ENCODE data around the gene ZNF516.
A peak's percentile ranks its signal among the peaks of the same experiment; 100 is the strongest.

Gene ZNF516

DNA sequence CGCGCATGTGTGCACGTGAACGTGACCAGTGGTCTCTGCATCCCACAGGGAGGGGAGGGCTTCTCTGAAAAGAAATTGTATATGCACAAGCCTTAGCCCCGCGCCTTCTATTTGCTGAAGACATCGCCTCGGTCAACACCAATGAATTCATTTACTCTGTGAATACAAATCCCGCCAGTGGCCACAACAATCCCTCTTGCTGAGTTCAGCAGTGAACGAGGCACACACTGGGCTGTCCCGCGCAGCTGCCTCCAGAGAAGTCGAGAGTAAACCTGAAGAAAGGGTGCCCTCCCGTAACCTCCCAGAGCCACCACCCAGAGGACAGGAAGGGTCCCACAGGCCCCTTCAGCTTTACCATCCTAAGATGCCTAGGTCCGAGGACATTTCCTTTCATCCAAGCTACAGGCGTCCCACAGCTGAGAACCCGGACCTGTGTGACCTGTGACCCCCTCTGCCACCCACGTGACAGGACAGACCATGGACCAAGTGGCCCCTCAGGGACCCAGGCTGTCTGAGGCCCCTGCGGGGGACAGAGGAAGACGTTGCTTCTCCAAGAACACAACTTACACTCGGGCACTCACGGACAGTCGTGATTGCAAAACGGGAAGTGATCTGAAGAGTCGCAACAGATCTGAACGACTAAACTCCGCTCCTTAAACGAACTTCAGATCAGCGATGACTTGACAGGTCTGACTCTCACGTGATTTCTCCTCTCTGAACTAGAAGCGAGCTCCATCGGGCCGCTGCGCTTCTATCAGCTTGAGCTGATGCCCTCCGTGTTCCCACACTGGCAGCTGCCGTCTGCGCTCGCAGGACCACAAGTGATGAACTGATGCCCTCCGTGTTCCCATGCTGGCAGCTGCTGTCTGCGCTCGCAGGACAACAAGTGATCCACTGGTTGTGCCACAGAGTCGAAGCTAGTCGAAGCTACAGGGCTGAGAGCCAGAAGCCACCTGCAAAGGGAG, 92.7 kb downstream of the ZNF516 start:
- no peak for DNase-seq (ENCODE audit: low read depth in 2 of 2, low spot score in 1 of 2)

- DNase-seq (ENCODE audit: low read depth in 2 of 2, low spot score in 1 of 2) = no peak
These were observed 93.5 kb downstream of the ZNF516 start for GRCh38 chr18:76401498-76401897.

GRCh38 chr18:76399613-76400391, 95.2 kb downstream of the ZNF516 start:
- no peak for DNase-seq (ENCODE audit: low read depth in 2 of 2, low spot score in 1 of 2)

DNA sequence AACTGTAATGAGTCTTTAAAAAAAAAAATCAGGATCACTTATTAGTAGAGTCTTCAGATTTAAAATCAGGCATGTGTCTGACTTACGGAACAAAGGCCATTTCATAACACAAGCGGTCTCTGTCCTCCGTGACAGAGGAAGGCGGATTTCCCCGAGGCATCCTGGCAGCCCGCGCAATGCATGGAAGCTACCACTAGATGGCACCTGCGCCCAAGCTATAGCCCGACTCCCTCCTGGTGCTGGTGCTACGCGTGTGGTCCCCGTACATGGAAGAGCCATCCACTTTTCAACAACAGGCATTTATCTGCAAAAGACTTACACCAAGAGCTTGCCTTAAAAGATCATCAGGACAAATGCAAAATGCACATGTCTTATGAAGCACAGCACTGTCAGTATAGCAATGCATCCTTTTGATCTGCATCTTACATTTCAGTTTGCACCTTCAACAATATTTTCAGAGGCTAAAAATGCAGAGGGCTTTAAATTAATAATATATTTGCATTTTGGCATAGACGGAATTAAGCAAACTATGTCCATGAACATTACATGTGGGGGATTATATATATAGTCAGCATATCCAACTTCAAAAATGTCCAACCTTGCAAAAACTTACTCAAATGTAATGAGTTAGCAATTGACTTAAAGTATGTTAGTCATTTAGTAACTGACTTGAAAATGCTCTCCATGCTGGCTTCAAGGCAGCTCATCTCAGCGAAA, 96.0 kb downstream of the ZNF516 start:
- DNase-seq (ENCODE audit: low read depth in 2 of 2, low spot score in 1 of 2) = peak; percentile 47 to 67

DNA sequence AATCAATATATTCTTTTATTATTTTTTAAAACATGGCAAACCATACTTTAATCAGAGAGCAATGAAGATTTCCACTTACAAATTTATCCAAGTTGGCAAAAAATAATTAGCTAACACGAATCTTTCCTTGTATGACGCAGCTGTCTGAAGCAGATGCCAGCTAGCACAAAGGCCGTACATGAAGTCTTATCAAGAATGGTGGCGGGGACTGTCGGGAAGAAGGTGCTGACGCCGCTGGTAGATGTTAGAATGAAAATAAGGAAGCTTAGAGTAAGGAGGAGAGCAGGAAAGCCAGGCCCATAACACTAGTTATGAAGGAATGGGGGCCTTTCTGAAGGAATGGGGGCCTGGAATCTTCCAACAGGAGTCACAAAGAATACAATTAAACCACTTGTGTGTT, 96.7 kb downstream of the ZNF516 start:
- no peak for DNase-seq (ENCODE audit: low read depth in 2 of 2, low spot score in 1 of 2)

- no peak for DNase-seq (ENCODE audit: low read depth in 2 of 2, low spot score in 1 of 2)
These were observed 97.4 kb downstream of the ZNF516 start for GRCh38 chr18:76397631-76398030.

DNA sequence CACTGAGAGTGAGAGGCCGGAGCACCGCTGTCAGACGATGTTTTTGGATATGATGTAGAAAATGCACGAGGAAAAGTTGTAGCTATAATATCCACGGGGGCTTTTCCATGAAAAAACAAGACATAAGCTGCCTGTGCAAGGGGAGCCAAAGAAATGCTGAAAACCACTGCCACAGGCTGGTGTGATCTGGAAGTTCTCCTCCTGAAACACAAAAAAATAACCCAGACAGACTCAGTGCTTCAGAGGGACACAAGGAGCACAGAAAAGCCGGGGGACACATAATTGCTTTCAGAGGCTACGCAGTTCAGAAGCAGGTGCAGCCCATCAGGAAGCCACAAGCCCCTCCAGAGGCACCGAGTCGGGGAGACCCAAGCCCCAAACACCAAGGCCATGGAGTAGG, 98.2 kb downstream of the ZNF516 start:
- no peak for DNase-seq (ENCODE audit: low read depth in 2 of 2, low spot score in 1 of 2)

DNA sequence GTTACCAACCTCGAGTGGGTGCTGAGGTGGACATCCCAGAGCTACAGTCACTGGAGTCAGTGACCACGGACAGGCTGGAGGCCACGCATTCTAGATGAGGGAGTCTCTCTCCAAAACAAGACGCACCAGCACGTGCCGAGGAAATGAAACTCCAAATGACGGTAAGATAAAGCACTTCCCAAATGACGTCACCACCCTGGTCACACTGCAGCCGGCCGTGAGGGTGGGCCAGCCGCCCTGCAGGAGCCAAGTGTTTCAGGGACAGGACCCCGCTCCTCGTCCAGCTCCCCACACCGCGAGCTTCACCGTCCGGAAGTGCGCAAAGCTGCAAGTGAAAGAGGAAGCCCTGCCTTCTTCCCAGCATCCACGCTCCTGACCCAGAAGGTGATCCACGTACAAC, 99.4 kb downstream of the ZNF516 start:
- DNase-seq (ENCODE audit: low read depth in 2 of 2, low spot score in 1 of 2) = no peak

DNA sequence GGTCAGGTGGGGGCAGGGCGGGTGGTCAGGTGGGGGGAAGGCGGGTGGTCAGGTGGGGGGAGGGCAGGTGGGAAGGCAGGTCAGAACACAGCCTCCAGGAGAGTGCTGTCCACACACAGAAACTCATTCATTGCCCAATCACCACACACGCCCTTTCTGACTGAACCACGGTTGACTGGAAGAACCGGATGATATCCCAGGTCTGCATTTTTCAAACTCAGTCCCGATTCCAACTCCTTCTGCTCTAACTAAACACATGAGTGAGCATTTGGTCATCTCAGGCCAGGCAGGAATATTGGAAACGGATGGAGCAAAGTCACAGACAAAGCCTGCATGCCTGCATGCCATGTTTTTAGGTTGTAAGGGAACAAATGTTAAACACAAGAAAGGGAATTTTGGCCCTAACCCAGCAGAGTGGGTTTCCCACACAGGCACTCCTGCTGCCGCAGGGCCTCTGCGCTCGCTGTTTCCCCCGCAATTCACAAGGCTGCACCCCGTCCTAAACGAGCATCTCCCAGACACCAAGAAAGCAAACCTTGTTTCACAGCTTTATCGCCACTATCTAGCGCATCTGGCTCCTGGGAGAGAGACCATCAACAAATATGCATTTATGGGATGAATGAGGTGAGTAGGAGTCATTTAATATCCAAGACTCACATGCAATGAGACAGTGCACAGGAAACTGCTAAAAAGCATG, 100.1 kb downstream of the ZNF516 start:
- DNase-seq (ENCODE audit: low read depth in 2 of 2, low spot score in 1 of 2) = no peak

DNA sequence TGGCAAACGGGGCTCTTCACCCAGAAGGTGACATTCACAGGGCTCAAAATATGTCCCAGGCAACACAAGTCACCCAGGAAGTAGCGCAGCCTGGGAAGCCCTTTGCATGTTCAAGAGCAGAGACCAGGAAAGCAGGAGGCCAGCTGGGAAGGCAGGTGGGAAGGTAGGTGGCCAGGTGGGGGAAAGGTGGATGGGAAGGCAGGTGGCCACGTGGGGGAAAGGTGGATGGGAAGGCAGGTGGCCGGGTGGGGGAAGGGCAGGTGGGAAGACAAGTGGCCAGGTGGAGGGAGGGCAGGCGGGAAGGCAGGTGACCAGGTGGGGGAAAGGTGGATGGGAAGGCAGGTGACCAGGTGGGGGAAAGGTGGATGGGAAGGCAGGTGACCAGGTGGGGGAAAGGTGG, 102.7 kb downstream of the ZNF516 start:
- no peak for DNase-seq (ENCODE audit: low read depth in 2 of 2, low spot score in 1 of 2)

DNA sequence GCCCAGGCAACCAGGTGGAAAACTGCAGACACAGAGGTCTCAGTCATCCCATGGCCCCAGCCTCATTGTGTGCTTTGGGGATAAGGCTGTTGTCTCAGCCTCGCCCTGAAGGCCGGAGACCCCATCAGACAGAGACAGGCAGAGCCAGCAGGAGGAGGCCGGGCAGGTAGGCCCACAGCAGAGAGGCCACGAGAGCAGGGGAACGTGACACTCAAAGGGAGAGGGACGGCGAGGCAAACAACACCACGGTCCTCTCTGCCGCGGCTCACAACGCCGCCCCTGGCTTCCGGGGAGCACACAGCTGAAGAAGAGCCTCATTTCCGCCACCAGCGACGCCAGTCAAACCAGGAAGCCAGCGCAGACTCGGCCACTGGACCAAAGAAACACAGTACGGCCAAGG, 103.3 kb downstream of the ZNF516 start:
- DNase-seq (ENCODE audit: low read depth in 2 of 2, low spot score in 1 of 2) = no peak

DNA sequence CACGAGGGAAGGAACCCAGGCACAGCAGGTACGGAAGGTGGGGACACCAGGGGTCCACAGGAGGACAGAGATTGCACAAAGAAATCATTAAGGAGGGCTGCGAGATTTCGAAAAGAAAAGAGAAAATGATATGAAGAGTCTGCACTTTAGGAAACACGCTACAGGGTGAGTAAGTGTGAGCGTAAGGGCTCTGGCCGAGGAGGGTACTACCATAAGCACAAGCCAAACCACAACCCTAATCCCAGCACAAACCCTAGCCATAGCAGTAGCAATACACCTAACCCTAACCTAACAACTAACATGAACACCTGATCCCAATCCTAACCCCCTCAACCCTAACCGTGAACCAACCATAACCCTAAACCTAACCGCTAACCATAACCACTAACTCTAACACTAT, 104.0 kb downstream of the ZNF516 start:
- no peak for DNase-seq (ENCODE audit: low read depth in 2 of 2, low spot score in 1 of 2)

DNA sequence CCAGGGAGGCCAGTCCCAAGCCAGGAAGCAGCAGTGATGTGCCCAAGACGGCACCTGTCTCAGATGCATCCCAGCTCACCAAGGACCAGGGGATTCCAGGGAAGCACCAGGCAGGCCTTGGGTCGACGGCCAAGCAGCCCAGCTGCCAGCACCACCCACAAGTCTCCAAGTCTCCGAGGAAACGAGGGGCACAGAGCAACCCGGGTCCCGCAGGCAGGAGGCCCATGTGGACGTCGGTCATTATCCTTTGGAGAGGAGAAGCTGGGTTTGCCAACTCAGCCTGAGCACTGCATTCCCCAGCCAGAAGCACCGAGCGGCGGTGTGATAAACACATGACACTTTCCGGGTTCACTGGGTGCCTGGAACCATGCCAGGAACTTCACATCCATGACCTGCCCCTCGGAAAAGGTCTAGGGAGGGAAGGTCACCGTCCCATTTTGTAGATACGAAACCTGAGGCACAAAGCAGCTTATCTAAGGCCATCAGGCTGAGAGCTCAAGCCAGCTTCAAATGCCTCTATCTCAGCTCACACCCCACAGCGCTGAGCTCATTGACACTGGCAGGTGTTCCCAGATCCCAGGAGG, 104.5 kb downstream of the ZNF516 start:
- no peak for DNase-seq (ENCODE audit: low read depth in 2 of 2, low spot score in 1 of 2)

GRCh38 chr18:76389716-76390115, 105.3 kb downstream of the ZNF516 start:
- no peak for DNase-seq (ENCODE audit: low read depth in 2 of 2, low spot score in 1 of 2)

- no peak for DNase-seq (ENCODE audit: low read depth in 2 of 2, low spot score in 1 of 2)
These were observed 106.1 kb downstream of the ZNF516 start for GRCh38 chr18:76388891-76389423.

- DNase-seq (ENCODE audit: low read depth in 2 of 2, low spot score in 1 of 2) = no peak
These were observed 106.8 kb downstream of the ZNF516 start for GRCh38 chr18:76388261-76388660.

DNA sequence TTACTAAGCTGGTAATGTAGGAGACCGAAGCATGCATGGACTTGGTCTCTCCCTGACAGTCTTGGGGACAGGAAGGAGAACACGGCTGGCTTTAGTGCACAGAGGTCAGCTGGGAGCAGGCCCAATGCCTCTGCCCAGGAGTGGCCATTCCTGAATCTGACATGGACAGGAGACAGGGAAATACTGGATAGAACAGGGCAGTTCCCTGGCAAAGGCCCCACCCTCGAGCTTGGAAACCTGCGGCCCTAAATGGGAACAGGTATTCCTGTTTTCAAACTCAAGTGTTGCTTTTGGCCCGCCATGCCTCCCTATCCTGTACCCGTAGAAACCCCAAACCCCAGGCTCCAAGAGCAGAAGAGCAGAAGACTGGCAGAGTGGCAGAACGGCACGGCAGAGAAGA, 107.4 kb downstream of the ZNF516 start:
- no peak for DNase-seq (ENCODE audit: low read depth in 2 of 2, low spot score in 1 of 2)

DNA sequence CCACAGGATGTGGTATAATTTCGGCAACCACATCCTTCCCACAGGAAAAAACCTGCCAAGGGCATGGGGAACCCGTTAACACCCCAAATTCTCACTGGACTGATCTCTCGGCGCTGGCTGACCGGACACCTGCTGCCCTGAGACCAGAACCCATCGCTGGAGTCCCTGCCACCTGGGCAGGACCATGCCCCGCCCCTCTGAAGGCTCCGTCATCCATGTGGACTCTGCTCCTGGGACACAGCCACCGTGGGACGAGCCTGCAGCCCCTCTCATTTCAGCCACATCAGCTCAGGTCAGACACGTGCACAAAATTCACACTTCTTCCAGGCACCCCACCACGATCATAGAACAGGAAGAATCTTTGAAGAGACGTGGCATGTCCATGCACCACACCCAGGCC, 108.2 kb downstream of the ZNF516 start:
- no peak for DNase-seq (ENCODE audit: low read depth in 2 of 2, low spot score in 1 of 2)

GRCh38 chr18:76386071-76386470, 109.0 kb downstream of the ZNF516 start:
- DNase-seq (ENCODE audit: low read depth in 2 of 2, low spot score in 1 of 2) = no peak

DNA sequence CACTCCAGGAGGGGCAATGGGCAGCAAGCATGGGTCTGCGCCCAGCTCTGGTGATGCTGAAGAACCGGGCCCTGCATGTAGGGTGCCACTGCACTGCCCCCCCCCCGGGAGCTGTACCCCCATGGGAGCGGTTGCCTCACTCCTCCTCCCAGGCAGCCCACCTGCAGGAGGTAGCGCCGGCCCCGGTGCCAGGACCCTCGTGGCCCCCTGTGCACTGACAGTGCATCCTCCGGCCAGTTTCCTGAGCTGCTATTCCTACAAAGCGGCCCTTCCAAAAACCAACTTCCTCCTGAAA, 109.4 kb downstream of the ZNF516 start:
- no peak for DNase-seq (ENCODE audit: low read depth in 2 of 2, low spot score in 1 of 2)

All from stimulated activated CD8-positive, alpha-beta memory T cell treated with anti-CD3 and anti-CD28 coated beads, Interleukin-4, amount 100 ng/mL, for 4 hours (primary cell).